Measurements from ENCODE around the gene UBE2V1. TPM values are rescaled to one million over a fixed set of nuclear protein-coding genes. Genes with fewer than 3 reads are reported as not detected.
A peak's percentile ranks its signal among the peaks of the same experiment; 100 is the strongest.

The UBE2V1 gene
- total RNA-seq, 6 donors from 2014 or later = 50.3 to 116 (median 69.9) TPM

- H3K36me3 ChIP-seq = peaks cover 3 to 47% (median 15%) of the 10 kb centered on the region in 4 donors
- WGBS, 2 donors = 83 to 85% methylated on average over 2 of the region's 2 CpGs
- H3K9me3 ChIP-seq = no peaks in the 10 kb centered on the region
- no peak overlapping the region for H3K27ac ChIP-seq
- DNase-seq = no peak
- TF ChIP-seq CTCF (IDR thresholded peaks at IDR 0.05) (no peak), POLR2A (IDR thresholded peaks at IDR 0.05) (no peak), POLR2AphosphoS5 (IDR thresholded peaks at IDR 0.05) (no peak), EP300 (IDR thresholded peaks at IDR 0.05) (no peak)
- H3K4me3 ChIP-seq = no peak overlapping the region
- ATAC-seq (ENCODE audit: low FRiP score in 2 of 2) = no peak
- no peaks in the 10 kb centered on the region for H3K27me3 ChIP-seq
- H3K4me1 ChIP-seq = peaks cover 25 to 34% (median 29%) of the 10 kb centered on the region in 4 donors
Observed at GRCh38 chr20:50089787-50090177, 23.2 kb downstream of the UBE2V1 start.

GRCh38 chr20:50089140-50089786, 23.7 kb downstream of the UBE2V1 start:
- H3K36me3 ChIP-seq = peaks cover 0 to 41% (median 11%) of the 10 kb centered on the region in 4 donors
- 87 to 93% methylated on average over 5 of the region's 5 CpGs for WGBS, 2 donors
- peaks cover 25 to 34% (median 29%) of the 10 kb centered on the region in 4 donors for H3K4me1 ChIP-seq
- no peak for DNase-seq
- H3K27me3 ChIP-seq = no peaks in the 10 kb centered on the region
- H3K27ac ChIP-seq = peak overlapping the region in 1 of 4 donors; percentile 22
- H3K4me3 ChIP-seq = no peak overlapping the region
- TF ChIP-seq POLR2AphosphoS5 (IDR thresholded peaks at IDR 0.05) (no peak), EP300 (IDR thresholded peaks at IDR 0.05) (no peak), POLR2A (IDR thresholded peaks at IDR 0.05) (no peak), CTCF (IDR thresholded peaks at IDR 0.05) (no peak)
- ATAC-seq (ENCODE audit: low FRiP score in 2 of 2) = no peak
- H3K9me3 ChIP-seq = no peaks in the 10 kb centered on the region

- ATAC-seq (ENCODE audit: low FRiP score in 2 of 2) = no peak
Observed at GRCh38 chr20:50088022-50088421, 24.9 kb downstream of the UBE2V1 start.

GRCh38 chr20:50085481-50086365, 27.2 kb downstream of the UBE2V1 start:
- H3K27me3 ChIP-seq = no peaks in the 10 kb centered on the region
- H3K9me3 ChIP-seq = no peaks in the 10 kb centered on the region
- peaks cover 25 to 30% (median 29%) of the 10 kb centered on the region in 4 donors for H3K4me1 ChIP-seq
- H3K36me3 ChIP-seq = peaks cover 3 to 50% (median 20%) of the 10 kb centered on the region in 4 donors
- 2 to 3% methylated on average over 8 to 10 of the region's 10 CpGs for WGBS, 2 donors
- peak overlapping the region; percentile 58 to 86 (median 82) for H3K27ac ChIP-seq
- ATAC-seq (ENCODE audit: low FRiP score in 2 of 2) = peak; percentile 85 to 87
- peak in 1 of 2 donors; percentile 61 for DNase-seq
- TF ChIP-seq POLR2A (IDR thresholded peaks at IDR 0.05) (peak in 1 of 4 donors; percentile 24), EP300 (IDR thresholded peaks at IDR 0.05) (no peak), CTCF (IDR thresholded peaks at IDR 0.05) (peak; percentile 57 to 79 (median 75)), POLR2AphosphoS5 (IDR thresholded peaks at IDR 0.05) (no peak)
- H3K4me3 ChIP-seq = peak overlapping the region in 3 of 4 donors; percentile 2 to 34 (median 32)

More at GRCh38 chr20:50088022-50088421, 24.9 kb downstream of the UBE2V1 start:
- Histone ChIP-seq H3K9me3 (no peaks in the 10 kb centered on the region), H3K36me3 (peaks cover 0 to 42% (median 10%) of the 10 kb centered on the region in 4 donors), H3K4me3 (no peak overlapping the region), H3K27ac (peak overlapping the region in 2 of 4 donors; percentile 78 to 86), H3K4me1 (peaks cover 25 to 31% (median 29%) of the 10 kb centered on the region in 4 donors), H3K27me3 (no peaks in the 10 kb centered on the region)
- 75 to 79% methylated on average over 2 of the region's 2 CpGs for WGBS, 2 donors
- DNase-seq = no peak
- no peak for TF ChIP-seq POLR2A (IDR thresholded peaks at IDR 0.05)
- TF ChIP-seq EP300 (IDR thresholded peaks at IDR 0.05) = no peak
- TF ChIP-seq CTCF (IDR thresholded peaks at IDR 0.05) = no peak
- no peak for TF ChIP-seq POLR2AphosphoS5 (IDR thresholded peaks at IDR 0.05)
